ENCODE results near the gene DAPK2. TPM values are rescaled to one million over a fixed set of nuclear protein-coding genes. Genes with fewer than 3 reads are reported as not detected.

Gene DAPK2
- total and polyA plus RNA-seq, 2 of the 4 experiments (the other 2 are of a cell fraction) = 0.34 to 0.36 TPM

DNA sequence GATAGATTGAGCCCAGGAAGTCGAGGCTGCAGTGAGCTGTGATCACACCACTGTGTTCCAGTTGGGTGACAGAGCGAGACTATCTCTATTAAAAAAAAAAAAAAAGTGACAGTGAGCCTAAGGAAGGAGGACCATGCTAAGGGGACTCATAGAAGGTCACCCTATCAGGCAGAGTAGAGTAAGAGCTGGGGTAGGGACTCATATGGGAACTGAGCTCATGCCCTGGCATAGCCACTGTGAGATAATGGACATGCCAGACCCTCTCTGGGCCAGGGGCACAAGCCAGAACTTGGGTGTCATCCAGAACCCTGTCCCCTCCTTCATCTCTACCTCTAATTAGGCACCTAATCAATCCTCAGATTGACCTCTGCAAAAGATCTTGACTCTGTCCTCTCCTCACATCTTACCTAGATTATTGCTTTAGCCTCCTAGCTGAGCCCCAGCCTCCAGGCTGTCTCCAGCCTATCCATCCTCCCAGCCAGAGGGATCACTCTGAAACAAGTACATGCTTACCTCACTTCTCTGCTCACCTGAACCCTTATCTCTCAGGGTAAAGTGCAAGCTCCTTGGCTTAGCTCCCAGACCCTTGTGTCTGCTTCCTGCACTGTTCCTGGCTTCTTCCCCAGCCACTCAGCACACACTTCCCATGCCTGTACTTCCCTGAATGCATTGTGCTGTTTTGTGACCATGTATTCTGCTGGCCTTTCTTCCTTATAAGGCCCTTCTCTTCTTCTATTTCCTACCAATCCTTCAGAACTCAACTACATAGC, 76.4 kb downstream of the DAPK2 start:
- Histone ChIP-seq H3K9ac (ENCODE audit: low read depth, low read length) (no peak overlapping the region), H2BK20ac (ENCODE audit: low read depth, low read length) (no peak overlapping the region), H3K14ac (replicated peaks; ENCODE audit: low read depth, low read length) (no peak overlapping the region; the same call in 1 of the 2 replicates), H4K8ac (ENCODE audit: low read depth in 2 of 2, low read length in 2 of 2) (no peak overlapping the region), H3K27me3 (ENCODE audit: control insufficient read depth, insufficient read depth, low read length) (peaks cover 6% of the 10 kb centered on the region; the same call in 1 of the 2 replicates), H2AFZ (replicated peaks; ENCODE audit: low read length, poor library complexity) (no peak overlapping the region), H4K5ac (ENCODE audit: low read depth, low read length) (no peak overlapping the region), H3K9me3 (ENCODE audit: control insufficient read depth, insufficient read depth, low read length) (no peaks in the 10 kb centered on the region), H3K4me3 (ENCODE audit: insufficient read depth, low read depth, low read length) (no peak overlapping the region), H2AK9ac (replicated peaks; ENCODE audit: low read depth, low read length, poor library complexity) (no peak overlapping the region), H4K20me1 (ENCODE audit: insufficient read depth, low read length) (no peaks in the 10 kb centered on the region), H3K79me1 (ENCODE audit: low read depth in 1 of 2, low read length in 2 of 2) (no peaks in the 10 kb centered on the region), H3K36me3 (ENCODE audit: control insufficient read depth, insufficient read depth, low read length) (no peaks in the 10 kb centered on the region), H3K4me2 (ENCODE audit: low read depth, low read length) (no peak overlapping the region), H3K4ac (ENCODE audit: low read depth, low read length) (no peak overlapping the region), H4K91ac (ENCODE audit: insufficient read depth, low read depth, low read length) (no peak overlapping the region), H2BK5ac (ENCODE audit: low read depth, low read length, poor library complexity, severe bottlenecking) (no peak overlapping the region), H3K56ac (ENCODE audit: extremely low read depth, insufficient read depth, low read length) (no peak overlapping the region), H3K23ac (ENCODE audit: low read depth, low read length) (no peak overlapping the region), H3K27ac (ENCODE audit: insufficient read depth, low read length) (no peak overlapping the region), H3K18ac (ENCODE audit: low read depth, low read length) (no peak overlapping the region), H2BK120ac (ENCODE audit: low read depth, low read length) (no peak overlapping the region), H2AK5ac (ENCODE audit: low read depth, low read length) (no peak overlapping the region), H3K4me1 (ENCODE audit: control insufficient read depth, insufficient read depth, low read length) (peaks cover 10% of the 10 kb centered on the region), H2BK15ac (ENCODE audit: low read depth, low read length) (no peak overlapping the region), H3K9me1 (ENCODE audit: insufficient read depth, low read length) (no peaks in the 10 kb centered on the region)
- 29% methylated on average over 1 of the region's 2 CpGs; no CpG with 5 or more reads in 1 of the 2 experiments for WGBS, 2 experiments (ENCODE audit: extremely low coverage in 2 of 2, insufficient read length in 1 of 2)
- in situ Hi-C loops (cut with MboI; ENCODE audit: low sequenced_read_pairs) = no loop called here
- TF ChIP-seq SMC3 (IDR thresholded peaks at IDR 0.05; ENCODE audit: low read depth, low read length) (no peak), MAFK (IDR thresholded peaks at IDR 0.05; ENCODE audit: low read depth, low read length) (no peak), NFE2L2 (IDR thresholded peaks at IDR 0.05; ENCODE audit: low read depth, low read length) (no peak)
- no peak for DNase-seq
- POLR2A ChIA-PET (ENCODE audit: unreplicated experiment) = no interaction called here
- intact Hi-C loops (cut with micrococcal nuclease) = no loop called here
- BruUV-seq (replicated peaks) = no TSS peak
- CTCF ChIA-PET = interaction anchor here (1.0 kb wide), 1 partner anchor 24 kb away, joined by 4 read pairs; no protein-coding TSS in a partner anchor
- dilution Hi-C loops (cut with HindIII; ENCODE audit: low sequenced_read_pairs, unreplicated experiment) = no loop called here
- no peak for ATAC-seq (ENCODE audit: low read depth)
